Midbrain (tissue), 1 donor: ENCODE data around the gene LARP4B.

Experiments
- DNase-seq: peaks from one replicate; lab custom pipeline; 2025; lab: John Stamatoyannopoulos, UW

The LARP4B gene

GRCh38 chr10:824946-825345 lies 106.6 kb downstream of the LARP4B start:
- DNase-seq = no peak

DNA sequence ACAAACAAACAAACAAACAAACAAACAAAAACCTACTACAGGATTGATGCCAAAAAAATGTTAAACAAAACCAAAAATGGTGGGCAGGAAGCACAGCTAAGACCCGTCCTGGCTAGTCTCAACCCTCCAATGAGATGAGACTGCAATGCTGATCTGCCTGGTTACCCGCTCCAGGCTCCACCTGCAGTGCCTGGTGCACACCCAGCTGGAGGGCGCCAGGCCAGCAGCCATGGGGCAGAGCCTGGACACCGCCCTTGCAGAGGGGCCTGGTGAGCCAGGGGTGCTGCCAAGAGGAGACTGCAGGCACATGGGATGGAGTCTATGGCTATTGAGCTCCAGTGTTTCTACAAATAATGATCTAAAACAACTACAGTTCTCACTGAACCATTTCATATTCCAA lies 107.0 kb downstream of the LARP4B start:
- DNase-seq = no peak

DNA sequence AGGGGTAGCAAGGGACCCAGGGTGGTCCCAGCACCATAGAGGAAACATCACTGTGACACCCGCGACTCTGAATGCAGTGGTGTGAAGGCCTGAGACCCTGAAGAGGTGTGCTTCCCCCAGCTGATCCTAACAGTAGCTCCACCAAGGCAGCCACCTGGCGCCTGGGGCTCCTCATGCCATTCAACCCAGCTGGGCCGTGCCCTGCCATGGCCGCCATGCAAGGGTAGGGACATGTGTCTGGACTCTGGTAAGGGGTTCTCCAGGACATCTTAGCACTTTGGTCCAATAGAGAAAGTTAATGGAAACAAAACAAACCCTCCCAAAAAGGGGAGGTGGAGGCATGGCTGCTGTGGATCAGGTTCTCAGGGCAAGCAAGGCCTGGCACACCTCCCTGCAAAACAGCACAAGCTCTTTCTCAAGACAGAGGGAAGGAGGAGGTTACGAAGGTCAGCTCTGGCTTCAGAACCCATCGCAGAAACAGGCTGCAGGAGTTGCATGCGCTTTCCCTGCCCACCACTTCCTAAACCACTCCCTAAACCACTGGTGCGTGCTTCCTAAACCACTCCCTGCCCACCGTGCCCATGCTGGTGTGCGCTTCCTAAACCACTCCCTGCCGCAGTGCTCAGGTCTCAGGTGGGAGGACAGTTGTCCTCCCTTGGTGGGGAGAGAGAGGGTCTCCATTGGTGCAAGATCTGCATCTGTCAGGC lies 108.7 kb downstream of the LARP4B start:
- no peak for DNase-seq

DNA sequence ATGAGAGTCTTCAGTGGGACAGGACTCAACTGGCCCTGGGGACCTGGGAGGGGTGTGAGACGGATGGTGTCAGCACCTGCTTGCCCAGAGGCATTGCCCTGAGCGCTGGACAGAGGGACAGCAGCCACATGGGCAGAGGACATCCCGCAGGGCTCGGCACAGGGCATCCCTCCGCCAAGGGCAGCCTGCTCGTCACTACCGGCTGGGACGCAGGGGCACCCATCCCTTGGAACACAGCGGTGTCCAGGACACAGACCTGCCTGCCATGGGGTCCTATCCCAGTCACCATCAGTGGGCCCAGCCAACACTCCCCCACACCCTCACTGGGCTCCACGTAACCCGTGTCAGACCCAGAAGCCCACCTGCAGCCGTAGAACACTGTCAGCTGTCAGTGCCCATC lies 109.3 kb downstream of the LARP4B start:
- no peak for DNase-seq

GRCh38 chr10:821322-821721 lies 110.2 kb downstream of the LARP4B start:
- no peak for DNase-seq

DNA sequence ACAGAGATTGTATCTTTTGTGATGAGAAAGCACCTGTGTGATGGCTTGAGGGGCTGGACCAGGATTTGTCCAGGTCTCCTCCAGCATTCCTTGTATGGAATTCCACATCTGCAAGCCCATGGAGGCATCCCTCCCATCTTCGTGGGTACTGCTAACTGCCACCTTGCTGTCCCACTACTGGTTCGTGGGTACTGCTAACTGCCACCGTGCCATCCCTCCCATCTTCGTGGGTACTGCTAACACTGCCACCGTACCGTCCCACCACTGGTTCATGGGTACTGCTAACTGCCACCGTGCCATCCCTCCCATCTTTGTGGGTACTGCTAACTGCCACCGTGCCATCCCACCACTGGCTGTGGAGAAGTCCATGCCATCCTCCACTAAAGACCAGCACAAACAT lies 111.7 kb downstream of the LARP4B start:
- no peak for DNase-seq

GRCh38 chr10:819326-819725 lies 112.2 kb downstream of the LARP4B start:
- no peak for DNase-seq

- no peak for DNase-seq
These were observed 112.8 kb downstream of the LARP4B start for GRCh38 chr10:818526-819220.

GRCh38 chr10:818010-818409 lies 113.5 kb downstream of the LARP4B start:
- DNase-seq = no peak

- no peak for DNase-seq
These were observed 114.1 kb downstream of the LARP4B start for GRCh38 chr10:817371-817770.

- DNase-seq = no peak
These were observed 114.5 kb downstream of the LARP4B start for GRCh38 chr10:816958-817357.

DNA sequence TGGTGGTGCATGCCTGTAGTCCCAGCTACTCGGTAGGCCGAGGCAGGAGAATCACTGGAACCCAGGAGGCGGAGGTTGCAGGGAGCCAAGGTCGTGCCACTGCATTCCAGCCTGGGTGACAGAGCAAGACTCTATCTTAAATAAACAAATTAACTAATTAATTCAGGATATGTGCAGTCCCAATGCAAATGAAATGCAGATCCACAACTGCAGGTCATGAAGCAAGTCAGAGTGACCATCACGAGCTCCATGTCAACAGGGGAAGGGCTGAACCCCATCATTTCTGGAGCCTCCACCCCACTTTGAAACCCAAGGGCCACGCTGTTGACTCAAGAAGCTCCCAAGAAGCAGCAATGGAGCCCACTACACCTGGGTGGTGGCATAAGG lies 115.4 kb downstream of the LARP4B start:
- DNase-seq = no peak

DNA sequence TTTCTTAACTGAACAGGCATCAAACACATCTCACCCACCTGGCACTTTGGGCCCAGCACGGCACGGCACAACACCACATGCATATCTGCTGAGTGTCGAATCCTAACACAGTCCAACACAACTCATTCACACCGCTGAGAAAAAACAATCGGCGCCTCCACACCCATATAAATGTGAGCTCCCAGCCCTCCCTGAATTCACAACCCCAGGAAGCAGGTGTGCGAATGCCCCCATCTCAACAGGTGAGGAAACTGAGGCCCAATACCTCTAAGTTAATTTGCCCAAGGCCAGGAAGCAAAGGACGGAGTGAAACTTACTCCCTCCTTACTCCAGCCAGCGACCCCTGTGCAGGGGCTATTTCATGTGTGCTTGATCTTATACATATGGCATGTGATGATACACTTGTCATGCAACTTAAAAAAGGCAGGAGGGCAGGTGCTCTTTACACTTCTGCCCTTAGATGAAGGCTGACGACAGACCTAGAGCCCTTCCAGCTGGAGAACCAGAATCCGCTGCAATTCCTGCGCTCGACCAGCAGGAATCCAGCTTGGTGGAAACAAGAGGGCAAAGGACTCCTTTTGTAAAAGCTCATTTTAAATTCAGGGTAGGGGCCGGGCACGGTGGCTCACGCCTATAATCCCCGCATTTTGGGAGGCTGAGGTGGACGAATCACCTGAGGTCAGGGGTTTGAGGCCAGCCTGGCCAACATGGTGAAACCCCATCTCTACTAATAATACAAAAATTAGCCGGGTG lies 116.0 kb downstream of the LARP4B start:
- DNase-seq = no peak

GRCh38 chr10:814536-815302 lies 116.8 kb downstream of the LARP4B start:
- no peak for DNase-seq

- no peak for DNase-seq
These were observed 118.2 kb downstream of the LARP4B start for GRCh38 chr10:813286-813685.

GRCh38 chr10:812787-813186 lies 118.7 kb downstream of the LARP4B start:
- no peak for DNase-seq

DNA sequence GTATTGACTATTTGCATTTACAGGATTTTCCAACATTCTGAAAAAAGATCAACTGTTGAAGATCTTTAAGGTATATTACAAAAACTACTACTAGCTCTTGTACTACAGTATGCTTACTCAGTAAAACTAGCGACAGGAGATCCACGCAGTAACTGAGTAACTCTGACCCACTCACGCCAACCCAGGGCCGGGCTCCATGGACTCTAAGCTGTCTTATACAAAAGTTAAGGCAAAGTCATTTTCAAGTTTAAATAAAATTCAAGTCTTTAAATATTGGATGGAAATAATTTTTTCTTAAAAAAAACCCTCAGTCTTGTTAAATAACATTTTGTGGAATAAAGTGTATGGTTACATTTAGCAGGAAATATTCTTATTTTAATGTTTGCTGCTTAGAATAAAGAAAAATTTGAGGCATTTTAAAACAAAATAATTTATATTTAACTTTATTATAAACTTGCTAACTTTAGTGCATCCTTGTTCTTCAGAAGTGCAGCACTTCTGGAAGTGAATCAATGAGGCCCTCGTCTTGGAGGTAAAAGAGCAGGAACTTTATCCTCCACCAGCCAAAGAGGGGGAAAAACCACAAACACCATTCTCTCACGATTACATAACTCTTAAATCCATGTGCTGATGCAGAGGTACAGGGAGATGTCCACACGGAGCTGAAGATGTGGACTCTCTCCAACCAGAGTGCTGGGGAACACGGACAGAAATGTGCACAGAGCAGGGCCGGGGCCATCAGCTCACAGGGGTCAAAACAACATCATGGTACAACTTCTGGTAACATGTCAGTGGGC lies 119.9 kb downstream of the LARP4B start:
- no peak for DNase-seq

GRCh38 chr10:810351-810846 lies 121.1 kb downstream of the LARP4B start:
- peak; percentile 9 for DNase-seq

DNA sequence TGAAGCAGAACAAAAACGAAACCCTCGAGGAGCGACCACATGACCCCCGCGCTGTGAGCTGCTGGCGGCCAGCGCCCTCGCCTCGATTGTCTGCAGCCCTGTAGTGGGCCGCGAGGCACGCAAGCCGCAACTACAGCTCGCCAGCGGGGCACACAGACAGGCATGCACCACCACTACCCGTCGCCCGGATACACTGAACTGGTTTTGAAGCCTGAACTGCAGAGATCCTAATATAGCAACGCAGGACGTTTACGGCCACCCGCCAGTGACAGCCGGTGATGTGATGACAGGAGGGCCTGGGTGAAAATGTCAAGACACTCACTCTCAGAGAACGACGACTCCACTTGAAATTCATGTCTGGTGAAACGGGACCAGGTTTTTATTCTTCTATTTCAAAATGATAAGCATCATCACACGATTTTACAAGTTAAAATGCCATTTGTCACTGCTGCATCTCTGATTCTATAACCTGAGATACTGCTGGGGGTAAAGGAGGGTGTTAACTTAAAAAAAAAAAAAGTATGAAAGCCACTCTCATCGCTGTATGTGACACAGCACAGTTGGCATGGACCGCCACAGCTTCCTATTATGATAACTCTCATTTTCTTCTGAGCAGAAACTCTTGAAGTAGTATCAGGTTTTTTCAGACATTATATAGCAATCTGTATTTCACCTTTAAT lies 121.7 kb downstream of the LARP4B start:
- no peak for DNase-seq

- DNase-seq = no peak
These were observed 123.5 kb downstream of the LARP4B start for GRCh38 chr10:807958-808353.
